GM18508 (cell line): ENCODE measurements around the gene CFAP99.
A peak's percentile ranks its signal among the peaks of the same experiment; 100 is the strongest.

ENCODE experiments used
- ATAC-seq: cut with Tn5 transposase; IDR thresholded peaks from one replicate; pipeline ENCODE4 v1.9.1; 2021; ENCODE audit warnings: moderate number of reproducible peaks; ENCODE audit not compliant: insufficient read depth, unreplicated experiment

Gene CFAP99

DNA sequence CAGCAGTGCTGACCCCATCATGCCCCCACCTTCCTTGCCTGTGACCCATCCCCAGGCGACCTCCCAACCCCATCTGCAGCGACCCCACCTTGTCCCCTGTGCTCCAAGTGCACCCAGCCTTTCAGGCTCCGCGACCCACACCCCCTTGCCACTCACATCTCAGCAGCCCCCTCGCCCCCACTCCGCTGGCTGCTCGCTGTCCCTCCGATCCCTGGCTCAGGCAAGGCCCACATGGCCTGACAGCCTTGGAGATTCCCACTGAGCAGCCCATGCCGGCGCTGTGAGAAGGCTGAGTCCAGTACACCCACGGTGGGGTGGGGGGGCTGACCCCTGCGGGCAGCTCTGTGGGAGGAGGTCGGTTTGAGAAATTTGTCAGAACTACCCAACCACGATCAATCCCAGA, 9.4 kb upstream of the CFAP99 start:
- ATAC-seq = no peak

DNA sequence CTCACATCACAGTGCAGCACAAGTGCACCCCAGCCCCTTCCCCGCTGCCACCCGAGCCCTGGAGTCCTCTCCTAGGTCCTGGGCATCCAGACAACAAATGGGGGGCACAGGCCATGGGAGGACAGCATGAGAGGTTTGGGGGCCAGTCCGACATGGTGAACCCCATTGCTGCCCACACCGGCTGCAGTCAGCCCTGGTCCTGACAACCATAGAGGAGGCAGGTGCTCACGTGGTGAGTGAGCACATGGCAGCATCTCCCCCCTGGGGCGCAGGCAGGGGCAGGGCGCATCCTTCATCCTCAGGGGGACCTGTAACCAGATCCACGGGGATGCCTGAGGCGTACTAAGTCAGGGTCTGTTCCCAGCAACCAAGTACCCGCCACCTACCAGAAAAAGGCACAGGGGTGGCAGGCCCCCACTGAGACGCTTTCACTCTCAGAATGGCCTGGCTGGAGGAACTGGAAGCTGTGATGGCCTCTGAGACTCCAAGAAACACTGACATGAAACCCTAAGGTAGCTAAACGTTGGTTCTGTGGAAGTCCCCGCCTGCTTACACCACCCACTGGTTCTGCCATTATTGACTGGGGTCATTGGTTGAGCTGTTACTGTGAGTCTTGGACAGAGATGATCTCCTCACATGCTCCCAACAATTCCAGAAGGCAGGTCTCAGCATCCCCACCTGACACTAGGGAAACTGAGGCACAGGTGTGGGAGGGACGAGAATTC, 6.8 kb upstream of the CFAP99 start:
- ATAC-seq = no peak

DNA sequence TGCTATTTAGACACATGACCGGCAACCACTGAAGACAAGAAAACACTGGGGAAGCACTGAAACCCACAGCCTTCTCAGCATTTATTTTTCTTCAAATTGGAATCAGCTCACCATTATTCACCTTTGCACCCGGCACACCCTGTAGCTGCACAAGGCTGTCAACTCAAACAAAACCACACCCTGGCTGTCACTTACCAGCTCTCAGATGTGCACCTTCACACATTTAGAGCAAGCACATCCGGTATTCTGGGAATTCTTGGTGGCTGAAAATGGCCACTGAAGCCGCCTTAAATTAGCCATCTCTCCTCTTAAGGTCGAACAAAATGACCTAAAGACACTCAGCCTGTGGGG, 6.2 kb upstream of the CFAP99 start:
- no peak for ATAC-seq

DNA sequence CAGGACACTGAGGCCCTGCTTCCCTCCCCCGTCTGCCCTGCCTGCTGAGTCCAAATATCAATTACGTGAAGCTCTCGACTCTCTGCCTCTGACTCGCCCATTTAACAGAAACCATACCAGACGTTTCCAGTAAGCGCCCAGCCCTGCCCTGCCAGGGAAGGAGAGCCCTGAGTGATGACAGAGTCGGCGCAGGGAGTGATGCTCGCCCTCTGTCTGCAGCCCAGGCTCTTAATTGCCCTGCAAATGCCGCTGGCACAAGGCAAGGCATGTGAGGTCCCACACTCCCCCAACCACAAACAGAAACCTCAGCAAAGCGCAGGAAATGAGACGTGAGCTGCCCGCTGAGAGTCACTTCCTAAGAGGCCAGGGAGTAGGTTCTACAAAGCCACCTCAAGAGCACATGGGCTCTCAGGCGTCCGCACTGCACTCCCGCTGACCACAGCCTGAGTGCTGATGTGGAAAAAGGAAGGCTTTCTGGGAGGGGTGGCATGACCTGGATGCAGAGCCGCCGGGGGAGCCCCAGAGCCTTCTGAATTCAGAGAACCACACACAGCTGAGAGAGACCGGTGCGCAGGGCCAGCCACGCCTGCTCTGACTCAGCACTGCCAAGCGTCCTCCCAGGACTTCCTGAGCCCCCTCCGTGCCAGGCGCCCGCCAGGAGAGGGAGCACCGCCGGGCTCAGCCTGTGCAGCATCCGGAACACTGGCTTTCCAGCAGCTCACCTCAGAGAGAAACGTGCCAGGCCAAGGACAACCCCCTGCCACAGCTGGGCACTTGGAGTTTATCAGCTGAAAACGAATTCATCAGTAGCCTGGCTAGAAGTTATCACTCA, 5.7 kb upstream of the CFAP99 start:
- ATAC-seq = peak; percentile 36

DNA sequence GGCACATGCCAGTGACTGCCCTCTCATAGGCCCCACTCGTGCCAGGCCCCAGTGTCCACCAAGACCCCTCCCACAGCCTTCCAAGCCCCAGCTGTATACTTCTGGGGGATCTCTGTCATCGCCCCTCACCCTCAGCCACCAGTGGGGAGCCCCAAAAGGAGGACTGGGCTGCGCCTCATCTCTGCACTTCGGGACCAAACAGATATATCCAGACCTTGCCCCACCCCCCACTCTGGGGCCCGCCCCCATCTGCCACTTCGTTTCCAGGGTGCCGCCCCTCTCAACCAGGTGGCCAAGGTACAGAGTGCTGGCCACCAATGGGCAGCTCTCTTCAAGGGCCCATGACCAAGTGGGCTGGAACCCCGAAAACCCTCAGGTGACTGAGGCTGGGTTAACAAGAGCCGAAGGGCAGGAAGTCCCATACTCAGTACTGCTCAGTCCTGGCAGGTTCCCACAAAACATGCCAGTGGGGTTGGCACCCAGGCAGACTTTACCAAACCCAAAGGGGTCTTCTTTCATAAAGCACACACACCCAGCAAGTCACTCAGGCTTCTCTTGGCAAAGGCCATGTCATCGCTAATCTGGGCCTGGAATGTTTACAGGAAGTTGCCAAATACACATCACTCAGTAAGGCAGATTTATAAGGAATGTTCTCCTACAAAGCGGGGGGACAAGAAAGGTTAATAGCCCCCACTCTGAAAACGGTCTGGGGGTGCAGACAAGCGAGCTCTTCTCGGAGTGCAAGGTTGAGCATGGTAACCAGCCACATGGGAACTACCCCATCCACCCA, 4.7 kb upstream of the CFAP99 start:
- no peak for ATAC-seq

DNA sequence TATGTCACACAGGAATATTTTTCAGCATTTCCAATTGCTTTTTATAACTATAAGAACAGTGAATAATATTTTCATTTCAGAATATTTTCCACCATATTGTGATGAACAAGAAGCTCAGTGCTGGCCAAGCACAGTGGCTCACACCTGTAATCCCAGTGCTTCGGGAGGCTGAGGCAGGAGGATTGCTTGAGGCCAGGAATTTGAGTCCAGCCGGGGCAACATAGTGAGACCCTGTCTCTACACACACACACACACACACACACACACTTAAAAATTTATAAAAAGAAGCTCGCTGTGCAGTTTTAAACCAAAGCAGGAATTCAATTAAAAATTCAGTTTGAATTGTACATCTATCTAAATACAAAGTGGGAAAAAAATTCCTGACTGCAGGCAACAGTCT, 3.5 kb upstream of the CFAP99 start:
- ATAC-seq = no peak

DNA sequence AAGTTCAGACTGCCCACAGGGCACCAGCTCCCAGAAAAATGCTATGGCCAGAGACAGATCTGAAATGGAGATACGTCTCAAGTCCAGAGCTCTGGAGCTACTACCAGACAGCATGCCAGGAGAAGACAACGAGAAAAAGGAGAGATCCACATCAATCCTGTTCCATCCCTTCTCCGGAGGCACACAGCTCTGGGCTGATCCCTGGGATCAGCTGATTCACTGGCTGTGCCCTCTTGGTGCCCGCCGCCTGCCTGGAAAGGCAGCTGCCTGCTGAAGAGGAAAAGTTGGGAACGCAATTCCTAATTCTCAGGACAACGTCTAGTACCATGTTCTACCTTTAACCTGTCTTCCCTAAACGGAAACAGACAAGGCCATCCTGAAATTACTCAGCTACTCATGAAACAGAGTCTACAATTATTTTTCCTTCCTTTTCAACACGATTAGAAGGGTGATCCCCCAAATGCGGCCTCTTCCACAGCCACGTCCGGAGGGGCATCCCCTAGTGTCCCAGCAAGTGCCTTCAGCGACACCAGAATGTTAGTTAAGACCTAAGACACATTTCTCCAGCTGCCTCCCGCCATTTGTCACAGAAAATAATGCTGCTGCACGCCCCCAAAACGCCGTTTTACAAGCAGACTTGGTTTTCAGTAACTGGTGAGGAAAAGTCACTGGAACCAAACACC, 2.7 kb upstream of the CFAP99 start:
- ATAC-seq = no peak

DNA sequence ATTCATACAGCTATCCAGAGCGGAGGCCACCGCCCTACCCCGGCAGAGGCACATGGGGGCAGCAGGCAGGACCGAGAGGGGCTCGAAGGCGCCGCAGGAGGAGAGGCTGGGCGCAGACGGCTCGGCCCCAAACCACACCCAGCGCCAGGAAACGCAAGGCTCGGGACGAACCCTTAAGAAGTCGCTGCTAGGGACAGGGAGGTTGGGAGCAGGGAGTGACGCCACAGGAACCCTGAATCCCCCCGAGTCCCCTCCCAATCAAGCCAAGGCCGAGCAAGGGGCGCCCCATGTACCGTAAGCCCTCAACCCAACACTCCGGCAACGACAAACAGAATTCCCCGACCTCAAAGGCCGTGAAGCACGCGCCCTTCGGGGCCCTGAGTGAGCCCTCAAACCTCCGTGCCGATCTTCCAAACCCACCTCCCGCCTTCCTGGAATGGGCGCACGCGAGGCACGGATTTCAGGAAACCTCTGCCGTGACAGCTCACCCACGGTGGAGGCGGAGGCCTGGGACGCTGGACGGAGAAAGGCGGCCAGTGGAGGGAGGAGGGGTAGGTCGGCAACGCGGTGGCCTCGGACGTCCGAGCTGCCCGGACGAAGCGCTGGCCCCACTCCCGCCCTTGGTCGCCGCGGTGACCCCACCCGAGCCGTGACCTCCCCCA, 2.1 kb upstream of the CFAP99 start:
- ATAC-seq = no peak

DNA sequence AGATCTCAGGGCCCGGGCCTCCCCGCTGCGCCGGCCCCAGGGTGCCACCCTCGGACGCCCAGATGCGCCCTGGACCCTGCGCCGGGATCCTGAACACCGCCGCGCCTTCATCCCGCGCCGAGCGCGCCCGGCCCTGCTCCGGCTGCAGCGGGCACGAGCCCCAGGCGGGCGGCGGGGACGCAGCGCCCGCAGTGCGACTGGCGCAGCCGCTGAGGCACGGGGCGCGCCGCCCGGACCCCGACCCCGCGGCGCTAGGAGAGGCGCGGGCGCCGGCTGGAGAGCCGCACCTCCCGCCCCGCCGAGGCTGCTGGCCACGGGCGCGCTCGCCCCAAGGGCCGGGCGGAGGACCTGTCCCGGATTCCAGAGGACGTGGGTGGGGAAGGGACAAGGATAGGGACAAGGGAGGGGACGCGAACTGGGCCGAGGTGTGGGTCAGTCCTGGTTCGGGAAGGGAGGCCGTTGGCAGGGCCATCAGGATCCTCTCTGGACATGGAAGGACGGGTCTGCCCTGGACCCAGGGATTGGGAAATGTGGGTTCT, 1.5 kb upstream of the CFAP99 start:
- ATAC-seq = no peak

DNA sequence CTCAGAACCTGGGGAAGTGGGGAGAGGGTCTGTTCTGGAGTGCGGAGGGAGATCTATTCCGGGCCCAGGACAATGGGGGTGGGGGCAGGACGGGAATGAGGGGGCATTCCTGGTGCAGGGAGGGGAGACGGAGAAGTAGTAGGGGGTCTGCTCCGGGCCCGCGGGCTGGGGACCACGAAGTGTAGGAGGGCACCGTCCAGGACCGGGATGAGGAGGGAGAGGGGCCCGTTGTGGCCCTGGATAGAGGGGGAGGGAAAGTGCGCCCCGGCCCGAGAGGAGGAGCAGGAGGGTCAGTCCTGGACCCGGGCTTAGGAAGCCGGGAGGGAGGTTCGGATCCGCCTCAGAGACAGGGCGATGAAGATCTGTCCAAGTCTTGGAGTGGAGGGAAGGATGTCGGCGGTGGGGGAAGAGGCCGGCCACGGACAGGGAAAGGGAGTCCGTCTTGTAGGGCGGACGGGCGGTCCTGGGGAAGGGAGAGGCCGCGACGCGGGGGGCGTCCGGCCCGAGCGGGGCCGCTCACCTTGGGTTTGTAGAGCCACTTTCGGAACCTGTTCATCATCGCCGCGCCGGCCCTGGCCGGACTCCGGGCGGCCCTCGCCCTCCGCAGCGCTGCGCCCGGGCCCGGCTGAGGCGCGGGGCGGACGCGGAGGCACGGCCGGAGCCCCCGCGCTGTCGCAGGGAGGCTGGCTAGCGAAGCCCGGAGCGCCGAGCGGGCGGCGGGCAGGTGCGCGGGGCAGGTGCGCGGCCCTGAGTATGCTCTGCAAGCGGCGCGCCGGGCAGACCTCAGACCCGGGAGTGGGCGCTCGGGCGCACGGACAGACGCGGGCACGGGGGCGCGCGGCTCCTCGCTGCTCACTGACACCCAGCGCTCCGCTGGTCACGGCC, 748 bp upstream of the CFAP99 start, which contains the start of gene ZFYVE28:
ZFYVE28 (minus strand) TSS at position 881 of the 885 bp plus-strand sequence; CDS start at position 559, 322 bp downstream.
- ATAC-seq = no peak

DNA sequence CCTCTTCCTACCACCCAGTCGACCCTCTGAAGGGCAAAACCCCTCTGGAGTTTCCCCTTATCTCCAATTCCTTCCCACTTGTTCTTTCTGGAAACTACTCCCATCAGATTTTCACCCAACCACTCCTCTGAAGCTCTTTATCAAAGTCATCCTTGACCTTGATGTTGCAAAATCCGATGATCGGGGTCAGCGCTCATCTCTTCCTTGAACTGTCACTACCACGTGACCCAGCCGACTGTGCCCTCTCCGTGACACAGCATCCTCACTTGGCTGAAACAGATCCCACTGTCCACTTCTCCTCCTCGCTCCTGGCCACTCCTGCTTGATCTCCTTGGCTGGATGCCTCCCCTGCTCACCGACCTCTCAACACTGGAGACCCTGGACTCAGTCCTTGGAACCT, 1.1 kb downstream of the CFAP99 start:
- ATAC-seq = no peak

DNA sequence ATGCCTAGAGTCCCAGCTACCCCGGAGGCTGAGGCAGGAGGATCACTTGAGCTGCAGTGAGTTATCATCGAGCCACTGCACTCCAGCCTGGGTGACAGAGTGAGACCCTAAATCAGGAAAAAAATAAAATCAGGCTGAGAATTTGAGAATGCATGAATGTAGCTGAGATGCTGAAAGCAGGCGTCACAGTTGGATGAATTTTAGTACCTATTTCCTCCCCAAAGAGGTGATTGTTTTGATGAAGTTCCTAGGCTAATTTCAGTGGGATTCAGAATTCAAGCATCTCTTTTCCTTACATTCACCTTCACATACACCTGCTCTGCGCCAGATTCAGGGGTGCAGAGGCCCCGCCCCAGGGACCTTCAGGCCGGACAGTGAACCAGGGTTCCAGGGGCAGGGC, 3.2 kb downstream of the CFAP99 start:
- ATAC-seq = no peak

DNA sequence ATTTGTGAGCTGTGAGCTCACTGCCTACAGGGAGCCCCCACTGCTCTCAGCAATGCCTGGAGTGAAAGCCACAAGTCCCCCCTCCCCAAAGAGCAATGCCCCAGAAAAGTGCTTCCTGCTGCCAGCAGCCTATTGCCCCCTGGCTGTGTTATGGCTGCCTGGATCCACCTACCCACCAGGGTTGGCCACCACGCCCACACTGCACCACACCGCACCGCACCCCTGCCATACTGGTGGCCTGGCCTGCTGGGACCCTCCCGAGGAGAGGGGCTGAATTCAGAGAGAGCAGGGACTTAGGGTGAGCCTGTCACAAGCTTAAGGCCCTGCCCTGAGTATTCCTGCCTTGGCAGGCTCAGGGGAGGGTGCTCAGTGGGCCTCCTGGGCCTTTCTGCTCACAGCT, 4.3 kb downstream of the CFAP99 start:
- ATAC-seq = no peak

DNA sequence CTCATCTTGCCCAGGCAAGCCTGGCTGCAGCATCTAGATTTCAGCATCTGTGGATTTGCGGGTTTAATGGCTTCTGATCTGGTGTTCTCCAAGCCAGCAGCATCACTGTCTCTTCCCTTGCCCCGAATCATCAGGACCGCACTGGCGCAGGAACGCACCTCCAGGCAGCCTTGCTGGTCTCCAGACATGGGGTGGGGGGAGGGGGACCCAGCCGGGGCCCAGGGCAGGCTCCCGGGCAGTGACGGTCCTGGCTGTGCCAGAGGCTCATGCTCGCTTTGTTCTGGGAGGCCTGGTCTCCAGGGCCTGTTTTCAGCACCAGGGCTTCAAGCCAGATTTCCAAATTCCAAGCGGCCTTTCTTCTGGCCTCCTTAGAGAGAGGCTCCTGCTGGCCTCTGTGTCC, 4.9 kb downstream of the CFAP99 start:
- no peak for ATAC-seq

DNA sequence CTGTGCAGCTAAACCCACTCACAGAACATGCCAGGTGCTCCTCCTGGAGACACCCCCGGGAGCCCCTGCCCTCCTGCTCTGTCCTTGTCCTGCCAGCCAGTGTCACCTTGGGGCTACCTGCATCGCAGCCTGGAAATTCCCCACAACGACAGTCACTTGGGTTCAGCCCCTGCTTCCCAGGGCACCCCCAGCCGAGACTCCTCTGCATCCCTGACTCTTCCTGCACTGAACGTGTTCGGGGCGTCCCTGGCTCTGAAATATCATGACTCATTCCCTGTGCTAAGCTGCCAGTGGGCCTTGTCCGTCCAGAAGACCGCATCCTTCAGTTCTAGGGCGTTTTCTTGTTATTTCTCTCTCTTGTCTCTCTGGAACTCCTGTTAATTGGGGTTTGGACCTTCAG, 5.8 kb downstream of the CFAP99 start:
- no peak for ATAC-seq

DNA sequence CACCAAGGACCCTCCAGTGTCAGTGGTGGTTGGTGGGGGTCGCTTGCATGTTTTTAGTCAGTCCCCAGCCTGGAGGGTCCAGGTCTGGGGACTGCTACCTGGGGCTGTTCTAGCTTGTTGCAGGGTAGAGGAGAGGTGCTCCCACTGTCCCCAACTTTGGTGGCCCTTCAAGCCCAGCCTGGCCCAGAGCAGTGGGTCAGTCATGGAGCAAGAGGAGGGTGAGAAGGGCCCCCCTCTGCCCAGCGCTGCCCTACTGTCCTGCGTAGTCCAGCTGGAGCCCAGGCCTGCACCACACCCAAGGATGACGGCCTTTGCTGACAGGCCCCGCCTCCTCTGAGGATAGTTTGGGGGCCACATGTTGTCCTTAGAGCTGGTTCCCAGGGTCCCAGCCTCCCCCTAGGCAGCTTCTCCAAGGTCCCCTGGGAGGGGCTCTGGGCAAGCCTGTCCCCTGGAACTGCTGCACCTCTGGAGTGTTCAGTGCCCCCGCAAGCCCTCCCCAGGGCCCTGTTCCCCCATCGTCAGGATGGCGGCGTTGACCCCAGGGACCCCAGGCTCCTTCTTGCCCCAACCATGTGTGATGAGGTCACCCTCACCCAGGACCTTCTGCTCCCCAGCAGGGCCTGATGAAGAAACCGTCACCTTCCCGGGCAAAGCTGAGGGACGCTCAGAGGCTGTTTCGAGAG, 6.8 kb downstream of the CFAP99 start:
- no peak for ATAC-seq

DNA sequence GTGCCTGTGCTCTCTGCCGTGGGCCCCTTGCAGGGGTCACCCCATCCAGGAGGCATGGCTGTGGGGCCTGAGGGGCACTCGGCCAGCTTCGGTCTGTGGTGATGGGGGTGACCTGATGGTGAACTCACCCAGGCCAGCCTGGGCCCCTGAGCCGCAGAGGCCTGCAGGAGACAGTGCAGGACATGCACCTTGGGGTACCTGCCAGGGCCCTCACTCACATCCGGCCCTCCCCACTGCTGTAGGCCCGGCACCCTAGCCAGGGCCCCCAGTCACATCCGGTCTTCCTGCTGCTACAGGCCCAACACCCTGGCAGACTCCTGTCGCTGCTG, 7.3 kb downstream of the CFAP99 start:
- no peak for ATAC-seq

DNA sequence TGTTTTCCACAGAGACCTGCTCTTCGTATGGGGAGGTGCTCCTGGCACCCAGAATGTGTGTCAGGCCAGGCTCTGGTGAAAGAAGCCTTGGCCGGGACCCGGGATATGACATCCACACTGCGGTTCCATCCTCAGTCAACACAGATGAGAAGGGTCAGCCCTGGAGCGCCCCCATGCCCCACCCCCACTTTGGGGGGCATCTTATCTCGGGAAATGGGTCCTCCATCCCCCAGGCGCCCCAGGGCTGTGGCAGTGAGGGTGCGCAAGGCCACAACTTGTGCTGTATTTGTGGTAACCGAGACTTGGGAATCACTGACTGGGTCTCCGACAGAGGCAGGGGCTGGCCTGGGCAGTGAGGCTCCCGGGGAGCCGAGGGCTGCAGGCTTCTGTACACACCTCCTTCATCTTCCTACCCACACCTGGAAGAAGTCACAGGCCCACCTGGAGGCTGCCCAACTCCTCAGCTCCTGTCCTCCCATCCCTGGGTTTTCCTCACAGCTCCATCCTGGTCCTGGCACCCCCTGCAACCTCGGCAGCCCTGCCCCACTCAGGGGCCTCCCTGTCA, 8.0 kb downstream of the CFAP99 start:
- ATAC-seq = no peak
